H1 (cell line): ENCODE results near the gene TFB2M. TPM values are rescaled to one million over a fixed set of nuclear protein-coding genes. Genes with fewer than 3 reads are reported as not detected.

ENCODE experiments used
- CTCF ChIA-PET: fragments of 300-600 bp; sonication (Branson Sonifier 250); formaldehyde crosslinking; loops from one replicate; lab custom pipeline; 2021; ENCODE audit not compliant: partially characterized antibody; lab: Charles Lee
- POLR2A ChIA-PET: fragments of 300-600 bp; sonication (Branson Sonifier 250); formaldehyde crosslinking; loops from one replicate; lab custom pipeline; 2021; ENCODE audit warnings: inconsistent platforms; ENCODE audit not compliant: partially characterized antibody; lab: Charles Lee
- DNase-seq, 2 experiments: peaks; one replicate each; pipeline versions ENCODE4 v3.0.0 to v3.0.0-alpha.2; 2010 to 2022; ENCODE audit warnings: low spot score in 2 of 2, low read depth in 1 of 2, mixed read lengths in 1 of 2
- FAIRE-seq: peaks from 2 replicates; lab custom pipeline; 2011; peaks lifted over from hg19 to GRCh38; lab: Jason Lieb, UNC
- H2AFZ ChIP-seq: 2 replicates; pipeline ENCODE4 v1.8.1; 2012; ENCODE audit warnings: low read length, inconsistent platforms
- H2AK5ac ChIP-seq: 2 replicates; pipeline ENCODE4 v1.6.1; 2013; ENCODE audit warnings: low read depth, low read length
- H2BK120ac ChIP-seq: replicated peaks from 2 replicates; pipeline ENCODE3; 2013; ENCODE audit warnings: low read depth, low read length, inconsistent platforms
- H2BK12ac ChIP-seq: 2 replicates; pipeline ENCODE4 v1.6.1; 2013; ENCODE audit warnings: low read depth, low read length
- H2BK15ac ChIP-seq: 2 replicates; pipeline ENCODE4 v1.6.1; 2013; ENCODE audit warnings: low read length
- H2BK20ac ChIP-seq: 2 replicates; pipeline ENCODE4 v1.6.1; 2013; ENCODE audit warnings: low read length
- H2BK5ac ChIP-seq: 2 replicates; pipeline ENCODE4 v1.6.1; 2013; ENCODE audit warnings: low read depth, low read length
- H3K14ac ChIP-seq: 2 replicates; pipeline ENCODE4 v1.6.1; 2013; ENCODE audit warnings: inconsistent platforms; ENCODE audit not compliant: insufficient read length
- H3K18ac ChIP-seq: 2 replicates; pipeline ENCODE4 v1.6.1; 2013; ENCODE audit warnings: low read length; ENCODE audit errors: extremely low read depth
- H3K23ac ChIP-seq: 2 replicates; pipeline ENCODE4 v1.6.1; 2013; ENCODE audit warnings: inconsistent platforms; ENCODE audit not compliant: insufficient read length
- H3K23me2 ChIP-seq: 2 replicates; pipeline ENCODE4 v1.6.1; 2013; ENCODE audit warnings: low read depth, low read length
- H3K27ac ChIP-seq: 2 replicates; pipeline ENCODE4 v1.6.1; 2011; ENCODE audit warnings: low read depth, low read length, inconsistent platforms
- H3K27me3 ChIP-seq, 4 experiments: replicated peaks in 1 of 4; 1 replicate in 1 of 4; 2 replicates in 3 of 4; pipeline versions ENCODE4 v1.6.1 to v1.8.1; 2011 to 2013; ENCODE audit warnings: low read length in 3 of 4, mild to moderate bottlenecking in 3 of 4, inconsistent platforms in 2 of 4, mixed read lengths in 2 of 4, moderate library complexity in 1 of 4; ENCODE audit not compliant: control insufficient read depth in 3 of 4, insufficient read depth in 3 of 4; ENCODE audit errors: extremely low read depth in 1 of 4
- H3K36me3 ChIP-seq, 4 experiments: 2 replicates each; pipeline versions ENCODE4 v1.6.1 to v1.8.1; 2011 to 2013; ENCODE audit warnings: mild to moderate bottlenecking in 4 of 4, low read length in 3 of 4, moderate library complexity in 2 of 4, control low read depth in 1 of 4, inconsistent platforms in 1 of 4; ENCODE audit not compliant: insufficient read depth in 4 of 4, control insufficient read depth in 2 of 4
- H3K4ac ChIP-seq: replicated peaks from 2 replicates; pipeline ENCODE3; 2013; ENCODE audit warnings: low read length, low read depth, mixed read lengths, inconsistent platforms; ENCODE audit not compliant: insufficient read length
- H3K4me1 ChIP-seq, 4 experiments: replicated peaks in 1 of 4; 1 replicate in 1 of 4; 2 replicates in 3 of 4; pipeline versions ENCODE4 v1.6.1 to v1.8.1; 2011 to 2013; ENCODE audit warnings: low read length in 3 of 4, inconsistent platforms in 2 of 4, mixed read lengths in 1 of 4; ENCODE audit not compliant: insufficient read depth in 4 of 4, control insufficient read depth in 3 of 4
- H3K4me2 ChIP-seq, 2 experiments: 2 replicates each; pipeline versions ENCODE4 v1.6.1 to v1.8.1; 2011 to 2013; ENCODE audit warnings: low read depth in 2 of 2, low read length in 2 of 2, control low read depth in 1 of 2, inconsistent platforms in 1 of 2, mild to moderate bottlenecking in 1 of 2; ENCODE audit not compliant: insufficient read depth in 1 of 2
- H3K4me3 ChIP-seq, 4 experiments: fragments of 200-600, 300-600 bp in 1 of 4; sonication (generic), shearing (Covaris generic), sonication (Bioruptor Twin) in 1 of 4; 2 replicates each; pipeline versions ENCODE4 v1.5.1 to v1.8.1; 2011 to 2016; ENCODE audit warnings: low read length in 4 of 4, low read depth in 3 of 4, control low read depth in 2 of 4, inconsistent platforms in 2 of 4, mild to moderate bottlenecking in 2 of 4, mixed read lengths in 1 of 4, moderate library complexity in 1 of 4; ENCODE audit not compliant: insufficient read depth in 2 of 4; ENCODE audit errors: extremely low read depth in 1 of 4
- H3K56ac ChIP-seq: replicated peaks from 2 replicates; pipeline ENCODE3; 2013; ENCODE audit warnings: low read depth, mild to moderate bottlenecking, mixed read lengths, low read length, inconsistent platforms; ENCODE audit not compliant: insufficient read length
- H3K79me1 ChIP-seq: 2 replicates; pipeline ENCODE4 v1.6.1; 2013; ENCODE audit warnings: low read depth, low read length, control low read depth
- H3K79me2 ChIP-seq, 2 experiments: 2 replicates each; pipeline versions ENCODE4 v1.6.1 to v1.8.1; 2012 to 2013; ENCODE audit warnings: low read length in 2 of 2, mild to moderate bottlenecking in 2 of 2, inconsistent platforms in 1 of 2; ENCODE audit not compliant: insufficient read depth in 2 of 2, control insufficient read depth in 1 of 2
- H3K9ac ChIP-seq, 4 experiments: replicated peaks in 1 of 4; 1 replicate in 1 of 4; 2 replicates in 3 of 4; pipeline versions ENCODE4 v1.6.1 to v1.8.1; 2011 to 2013; ENCODE audit warnings: low read depth in 3 of 4, low read length in 3 of 4, control low read depth in 2 of 4, mild to moderate bottlenecking in 2 of 4, moderate library complexity in 2 of 4, inconsistent platforms in 1 of 4; ENCODE audit errors: extremely low read depth in 1 of 4
- H3K9me3 ChIP-seq, 2 experiments: 2 replicates each; pipeline versions ENCODE4 v1.6.1 to v1.8.1; 2012 to 2013; ENCODE audit warnings: mild to moderate bottlenecking in 2 of 2, moderate library complexity in 2 of 2, control low read depth in 1 of 2, inconsistent platforms in 1 of 2, low read depth in 1 of 2, low read length in 1 of 2, mixed read lengths in 1 of 2; ENCODE audit not compliant: insufficient read depth in 2 of 2
- H4K20me1 ChIP-seq, 2 experiments: replicated peaks in 1 of 2; 2 replicates each; pipeline versions ENCODE3 to v1.8.1; 2011 to 2013; ENCODE audit warnings: inconsistent platforms in 2 of 2, low read length in 2 of 2, mild to moderate bottlenecking in 1 of 2; ENCODE audit not compliant: insufficient read depth in 2 of 2, control insufficient read depth in 1 of 2
- H4K5ac ChIP-seq: 2 replicates; pipeline ENCODE4 v1.6.1; 2013; ENCODE audit warnings: low read length, low read depth, mixed read lengths, inconsistent platforms; ENCODE audit not compliant: insufficient read length
- H4K8ac ChIP-seq: 2 replicates; pipeline ENCODE4 v1.8.0; 2013; ENCODE audit warnings: mild to moderate bottlenecking, moderate library complexity, low read length, inconsistent platforms; ENCODE audit not compliant: insufficient read depth; ENCODE audit errors: extremely low read depth
- H4K91ac ChIP-seq: replicated peaks from 2 replicates; pipeline ENCODE3; 2013; ENCODE audit warnings: low read length, mixed read lengths, inconsistent platforms; ENCODE audit not compliant: insufficient read length
- BACH1 ChIP-seq: IDR thresholded peaks from 2 replicates; pipeline ENCODE4 v1.6.1; 2012; ENCODE audit warnings: low read length, improper control_type of control experiment
- BCL11A ChIP-seq, 2 experiments: IDR thresholded peaks; one replicate each; pipeline ENCODE4 v1.6.1; 2011; ENCODE audit warnings: low read depth in 2 of 2, low read length in 2 of 2, mild to moderate bottlenecking in 2 of 2
- CHD2 ChIP-seq: IDR thresholded peaks from 2 replicates; pipeline ENCODE4 v1.6.1; 2012; ENCODE audit warnings: low read length, improper control_type of control experiment
- HDAC2 ChIP-seq, 2 experiments: fragments of 300-600 bp in 1 of 2; sonication (generic) in 1 of 2; IDR thresholded peaks; 2 replicates each; pipeline ENCODE4 v1.6.1; 2011 to 2012; ENCODE audit warnings: low read depth in 2 of 2, low read length in 2 of 2, mild to moderate bottlenecking in 2 of 2, moderate library complexity in 2 of 2, borderline replicate concordance in 1 of 2, inconsistent platforms in 1 of 2
- MAFK ChIP-seq: IDR thresholded peaks from 2 replicates; pipeline ENCODE4 v1.6.1; 2012; ENCODE audit warnings: low read depth, mild to moderate bottlenecking, improper control_type of control experiment, low read length
- NRF1 ChIP-seq: IDR thresholded peaks from 2 replicates; pipeline ENCODE4 v1.6.1; 2011; ENCODE audit warnings: mild to moderate bottlenecking, low read depth, low read length, improper control_type of control experiment
- POLR2A ChIP-seq, 2 experiments: IDR thresholded peaks; 1 replicate in 1 of 2; 2 replicates in 1 of 2; pipeline ENCODE4 v1.6.1; 2011; ENCODE audit warnings: low read depth in 2 of 2, low read length in 2 of 2, mild to moderate bottlenecking in 2 of 2; ENCODE audit errors: control extremely low read depth in 1 of 2
- SP1 ChIP-seq: IDR thresholded peaks from 2 replicates; pipeline ENCODE4 v1.6.1; 2011; ENCODE audit warnings: low read depth, low read length
- SUZ12 ChIP-seq: fragments of 200-600 bp; sonication (generic); IDR thresholded peaks from 2 replicates; pipeline ENCODE4 v1.6.1; 2012; ENCODE audit warnings: mild to moderate bottlenecking, inconsistent platforms, low read length, moderate library complexity, mixed read lengths
- TBP ChIP-seq: IDR thresholded peaks from 2 replicates; pipeline ENCODE4 v1.6.1; 2011; ENCODE audit warnings: low read depth, low read length, improper control_type of control experiment
- TCF12 ChIP-seq: IDR thresholded peaks from 2 replicates; pipeline ENCODE4 v1.6.1; 2011; ENCODE audit warnings: low read depth, mild to moderate bottlenecking, low read length
- USF2 ChIP-seq: IDR thresholded peaks from 2 replicates; pipeline ENCODE4 v1.6.1; 2011; ENCODE audit warnings: low read length, improper control_type of control experiment
- ZNF274 ChIP-seq: IDR thresholded peaks from 2 replicates; pipeline ENCODE4 v1.7.0; 2012; ENCODE audit warnings: low read length, borderline replicate concordance; ENCODE audit errors: extremely low read depth
- WGBS, 2 experiments: shearing (Covaris generic) in 1 of 2; methylation state at CpG; one replicate each; pipeline versions ENCODE4 v1.1.6 to v1.1.7; 2013 to 2015; ENCODE audit warnings: low lambda C conversion rate in 2 of 2, mixed read lengths in 2 of 2, inconsistent platforms in 1 of 2, low coverage in 1 of 2, missing lambda C conversion rate in 1 of 2; ENCODE audit not compliant: insufficient replicate concordance in 2 of 2, insufficient coverage in 1 of 2, insufficient read length in 1 of 2; ENCODE audit errors: extremely low coverage in 1 of 2, missing lambda C conversion rate in 1 of 2; 5-methylcytosine and 5-hydroxymethylcytosine counted together
- polyA plus RNA-seq, 7 experiments: library from polyadenylated mRNA; depleted of rRNA in 3 of 7; stranded (reverse) in 5 of 7; unstranded in 2 of 7; fragments of >200 nt in 5 of 7; fragments of 200-250 nt in 2 of 7; gene quantifications; 1 replicate in 5 of 7; 2 replicates in 1 of 7; 4 replicates in 1 of 7; pipeline versions ENCODE4 v1.2.1 to v1.2.3, GENCODE V29; 2011 to 2013; ENCODE audit warnings: missing spikeins in 2 of 7, mixed read lengths in 2 of 7
- total RNA-seq: library from RNA; stranded (reverse); fragmentation: NEBNext Ultra II Directional; extraction: Animal tissue kit (Norgen Biotek cat#: 25700); gene quantifications from 2 replicates; pipeline ENCODE4 v1.2.1, GENCODE V29; 2021

Gene TFB2M
- total and polyA plus RNA-seq, 2 of the 8 experiments (the other 6 are each of a cell fraction or from before 2014, with no cell fraction given) = 10.4 to 22.0 TPM

- ChIA-PET POLR2A (no interaction called here), CTCF (interaction anchor here (1.3 to 1.8 kb wide), 2 partner anchors 78 to 128 kb away, joined by 5 to 7 read pairs; no protein-coding TSS in a partner anchor)
- peaks cover 7 to 75% of the 10 kb centered on the region in 2 experiments for H3K79me2 ChIP-seq
- no peaks in the 10 kb centered on the region for H3K23me2 ChIP-seq
- no peak overlapping the region for H4K91ac ChIP-seq
- H4K8ac ChIP-seq = no peak overlapping the region
- H2BK5ac ChIP-seq = no peak overlapping the region
- FAIRE-seq (no peak), DNase-seq (no peak)
- H3K4me1 ChIP-seq = peaks cover 0 to 5% (median 2%) of the 10 kb centered on the region in 4 experiments; a peak in 2 of 7 replicates
- H2AFZ ChIP-seq = no peak overlapping the region
- no peak overlapping the region for H3K4ac ChIP-seq
- no peak overlapping the region for H2BK15ac ChIP-seq
- no peak overlapping the region for H3K18ac ChIP-seq
- no peak overlapping the region for H4K5ac ChIP-seq
- H2BK120ac ChIP-seq = no peak overlapping the region
- no peaks in the 10 kb centered on the region for H3K27me3 ChIP-seq
- WGBS, 2 experiments = 80% methylated on average over 4 of the region's 4 CpGs; no CpG with 5 or more reads in 1 of the 2 experiments
- peaks cover 0 to 5% of the 10 kb centered on the region in 2 experiments for H4K20me1 ChIP-seq
- no peaks in the 10 kb centered on the region; the same call in 1 of the 2 replicates for H3K79me1 ChIP-seq
- no peak overlapping the region for H3K56ac ChIP-seq
- no peak overlapping the region for H3K27ac ChIP-seq
- peaks cover 0 to 8% (median 1%) of the 10 kb centered on the region in 4 experiments; a peak in 2 of 8 replicates for H3K36me3 ChIP-seq
- H3K9me3 ChIP-seq = no peaks in the 10 kb centered on the region
- peak overlapping the region; percentile 81 to 98 (median 96); a peak in 7 of 8 replicates for H3K4me3 ChIP-seq
- peak overlapping the region; percentile 60 to 72 for H3K4me2 ChIP-seq
- H2BK12ac ChIP-seq = no peak overlapping the region
- H2AK5ac ChIP-seq = no peak overlapping the region
- H2BK20ac ChIP-seq = no peak overlapping the region
- no peak overlapping the region for H3K23ac ChIP-seq
- H3K9ac ChIP-seq = no peak overlapping the region
- no peak overlapping the region for H3K14ac ChIP-seq
- TF ChIP-seq SUZ12 (no peak), TCF12 (no peak), POLR2A (IDR thresholded peaks at IDR 0.05; ENCODE audit: control extremely low read depth in 1 of 2, low read depth in 2 of 2, low read length in 2 of 2) (no peak), SP1 (no peak), BCL11A (IDR thresholded peaks at IDR 0.05; ENCODE audit: low read depth in 2 of 2, low read length in 2 of 2) (no peak), NRF1 (no peak), USF2 (no peak), CHD2 (no peak), HDAC2 (IDR thresholded peaks at IDR 0.05; ENCODE audit: borderline replicate concordance in 1 of 2, low read depth in 2 of 2, low read length in 2 of 2) (no peak), MAFK (no peak), BACH1 (no peak), TBP (no peak), ZNF274 (no peak)
These were observed 1.7 kb upstream of the TFB2M start for GRCh38 chr1:246567646-246568235.
